T-helper 17 cell (primary cell): ENCODE results near the gene HOXA11. TPM values are rescaled to one million over a fixed set of nuclear protein-coding genes. Genes with fewer than 3 reads are reported as not detected.

ENCODE experiments used
- ATAC-seq: fragments of 150-1000 bp; cut with Tn5 transposase; 2 replicates; pipeline ENCODE4 v1.10.0; 2021; ENCODE audit warnings: mild to moderate bottlenecking, moderate library complexity
- DNase-seq, 3 donors: peaks; one replicate each; pipeline versions ENCODE4 v3.0.0 to v3.0.0-alpha.2; 2020 to 2021
- H3K9me3 ChIP-seq: one replicate; pipeline ENCODE4 v1.7.0; 2013; ENCODE audit warnings: low read length, mild to moderate bottlenecking; ENCODE audit not compliant: control insufficient read depth, poor library complexity, severe bottlenecking
- H3K27ac Mint-ChIP-seq: one replicate; pipeline ENCODE4 v1.8.0; 2022; ENCODE audit warnings: mild to moderate bottlenecking, moderate library complexity, mixed read lengths
- H3K27me3 Mint-ChIP-seq: one replicate; pipeline ENCODE4 v1.8.0; 2022; ENCODE audit warnings: mixed read lengths
- H3K36me3 Mint-ChIP-seq: one replicate; pipeline ENCODE4 v1.8.0; 2022; ENCODE audit warnings: low read depth, mixed read lengths
- H3K4me1 Mint-ChIP-seq: one replicate; pipeline ENCODE4 v1.8.0; 2022; ENCODE audit warnings: mild to moderate bottlenecking, mixed read lengths
- H3K4me3 Mint-ChIP-seq: one replicate; pipeline ENCODE4 v1.8.0; 2022; ENCODE audit warnings: mild to moderate bottlenecking, moderate library complexity, mixed read lengths
- total RNA-seq, 4 donors: library from RNA in 2 of 4; stranded (reverse) in 2 of 4; gene quantifications; one replicate each; pipeline ENCODE4 v1.2.3 and lab custom pipeline; 2022 to 2026

HOXA11 gene
- total RNA-seq, 2 donors from 2014 or later = not detected

DNA sequence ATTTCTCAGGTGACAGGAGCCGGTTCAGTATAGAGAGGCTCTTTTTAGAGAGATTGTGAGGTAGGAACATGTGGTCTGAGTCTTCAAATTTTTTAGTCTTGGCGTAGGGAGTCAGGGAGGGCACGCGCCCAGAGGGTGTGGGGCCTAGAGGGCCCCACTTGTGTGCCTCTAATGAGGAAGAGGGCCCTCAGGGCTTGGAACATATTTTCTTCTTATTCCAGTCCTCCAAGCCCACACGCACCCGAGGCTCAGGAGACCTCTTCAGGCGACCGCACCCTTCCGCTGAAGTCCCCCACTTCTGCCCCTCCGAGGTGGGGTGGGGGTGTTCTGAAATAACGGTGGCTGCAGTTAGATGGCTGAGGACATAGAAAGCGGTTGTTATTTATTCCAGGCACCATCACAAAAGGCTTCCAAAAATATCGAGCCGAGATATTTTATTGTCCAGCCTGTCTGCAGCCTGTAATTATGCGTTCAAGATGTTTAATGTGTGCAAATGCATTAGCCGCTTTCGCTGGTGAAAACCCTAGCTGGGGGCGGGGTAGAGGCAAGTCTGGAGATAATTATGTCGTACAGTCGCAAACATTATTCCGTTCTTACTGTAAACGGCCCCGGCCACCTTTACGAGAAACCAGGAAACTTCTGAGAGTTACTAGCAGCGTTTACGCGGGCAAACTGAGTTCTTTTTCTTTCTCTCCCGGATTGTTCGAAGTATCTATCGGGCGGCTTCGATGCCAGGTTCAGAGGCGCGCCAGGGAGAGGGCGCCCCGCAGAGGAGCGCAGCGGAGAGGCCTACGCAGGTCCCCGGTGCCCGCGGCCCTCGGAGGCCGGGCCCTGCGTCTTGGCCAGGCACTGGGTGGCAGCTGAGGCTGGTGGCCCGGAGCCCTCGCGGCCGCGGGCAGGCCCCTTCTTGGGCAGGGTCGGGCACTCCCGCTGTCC is 27.7 kb upstream of the HOXA11 start:
- DNase-seq = no peak
- Mint-ChIP-seq H3K27ac (no peak overlapping the region), H3K4me1 (peaks cover 18% of the 10 kb centered on the region), H3K36me3 (no peaks in the 10 kb centered on the region), H3K27me3 (peaks cover 97% of the 10 kb centered on the region), H3K4me3 (no peak overlapping the region)
- no peak for ATAC-seq
- H3K9me3 ChIP-seq = no peaks in the 10 kb centered on the region

DNA sequence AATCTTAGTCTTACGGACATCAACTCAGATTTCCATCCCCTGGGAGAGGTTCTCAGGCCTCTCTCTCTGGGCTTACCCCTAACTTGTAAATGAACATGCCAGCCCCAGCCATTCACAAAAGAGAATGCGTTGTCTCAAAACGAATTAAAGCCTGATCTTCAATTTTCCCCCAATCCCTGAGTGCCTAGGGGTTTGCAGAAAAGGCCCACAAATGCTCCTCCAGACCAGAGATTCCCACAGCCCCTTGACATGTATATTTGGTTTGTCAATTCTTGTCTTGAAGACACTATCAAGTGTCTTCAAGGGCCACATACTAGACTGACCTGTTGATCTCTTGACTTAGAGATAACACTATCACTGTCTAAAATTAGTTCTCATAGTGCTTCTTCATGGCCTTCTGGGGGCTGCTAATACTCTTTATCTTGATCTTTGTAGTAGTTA is 26.8 kb upstream of the HOXA11 start:
- Mint-ChIP-seq H3K4me3 (no peak overlapping the region), H3K4me1 (peaks cover 18% of the 10 kb centered on the region), H3K27me3 (peaks cover 97% of the 10 kb centered on the region), H3K36me3 (no peaks in the 10 kb centered on the region), H3K27ac (no peak overlapping the region)
- ATAC-seq (no peak), DNase-seq (no peak)
- no peaks in the 10 kb centered on the region for H3K9me3 ChIP-seq

DNA sequence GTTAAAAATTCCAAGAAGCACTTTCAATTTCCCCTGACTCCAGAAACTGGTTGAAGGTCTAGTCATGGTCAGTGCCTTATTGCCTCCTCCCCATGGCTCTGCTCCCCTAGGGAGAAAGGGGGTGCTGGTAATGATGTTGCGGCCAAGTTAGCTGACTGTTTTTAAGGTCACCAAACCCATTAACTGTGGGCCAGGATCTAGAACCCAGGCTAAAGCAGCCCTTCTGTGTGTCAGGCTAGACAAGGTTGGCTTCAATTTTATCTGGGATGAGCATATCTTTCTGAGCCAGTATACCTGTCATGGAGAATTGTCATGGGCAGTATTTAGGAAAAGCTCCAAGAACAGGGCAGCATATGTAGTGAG is 26.0 kb upstream of the HOXA11 start:
- H3K9me3 ChIP-seq = no peaks in the 10 kb centered on the region
- Mint-ChIP-seq H3K36me3 (no peaks in the 10 kb centered on the region), H3K27me3 (peaks cover 97% of the 10 kb centered on the region), H3K27ac (no peak overlapping the region), H3K4me3 (no peak overlapping the region), H3K4me1 (peaks cover 16% of the 10 kb centered on the region)
- DNase-seq (no peak), ATAC-seq (no peak)

DNA sequence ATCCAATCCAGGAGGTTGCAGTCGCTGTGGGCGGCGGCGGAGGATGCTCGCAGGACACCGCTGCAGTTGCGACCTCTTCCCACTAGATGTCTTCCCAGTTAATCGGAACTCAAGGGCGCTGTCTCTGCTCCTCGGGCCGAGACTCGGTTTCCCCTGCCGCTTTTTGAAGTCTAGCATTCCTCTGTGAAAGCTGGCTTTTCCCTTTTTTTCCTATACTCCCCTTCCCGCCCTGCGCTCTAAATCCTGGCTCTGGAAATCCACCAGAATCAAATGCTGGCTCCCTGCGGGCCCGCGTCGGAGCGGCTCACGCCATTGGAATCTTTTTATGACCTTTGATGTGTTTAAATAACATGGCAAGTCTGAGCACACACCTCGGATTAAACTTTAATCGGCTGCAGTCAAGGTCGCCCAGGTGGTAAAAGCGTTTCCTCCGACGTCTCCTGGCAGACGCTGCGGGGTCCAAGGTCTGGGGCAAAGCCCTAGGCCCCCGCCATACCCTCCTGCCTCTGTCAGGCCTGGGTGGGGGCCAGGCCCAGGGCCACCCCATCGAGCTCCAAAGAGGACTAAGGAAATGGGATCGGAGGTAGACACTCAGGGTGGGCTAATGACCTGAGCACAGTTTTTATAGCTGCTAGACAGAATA is 25.5 kb upstream of the HOXA11 start:
- ATAC-seq = peak; percentile 74
- DNase-seq = peak in 1 of 3 donors; percentile 32
- H3K9me3 ChIP-seq = no peaks in the 10 kb centered on the region
- Mint-ChIP-seq H3K4me1 (peaks cover 19% of the 10 kb centered on the region), H3K4me3 (peak overlapping the region; percentile 58), H3K27ac (no peak overlapping the region), H3K27me3 (peaks cover 97% of the 10 kb centered on the region), H3K36me3 (no peaks in the 10 kb centered on the region)

DNA sequence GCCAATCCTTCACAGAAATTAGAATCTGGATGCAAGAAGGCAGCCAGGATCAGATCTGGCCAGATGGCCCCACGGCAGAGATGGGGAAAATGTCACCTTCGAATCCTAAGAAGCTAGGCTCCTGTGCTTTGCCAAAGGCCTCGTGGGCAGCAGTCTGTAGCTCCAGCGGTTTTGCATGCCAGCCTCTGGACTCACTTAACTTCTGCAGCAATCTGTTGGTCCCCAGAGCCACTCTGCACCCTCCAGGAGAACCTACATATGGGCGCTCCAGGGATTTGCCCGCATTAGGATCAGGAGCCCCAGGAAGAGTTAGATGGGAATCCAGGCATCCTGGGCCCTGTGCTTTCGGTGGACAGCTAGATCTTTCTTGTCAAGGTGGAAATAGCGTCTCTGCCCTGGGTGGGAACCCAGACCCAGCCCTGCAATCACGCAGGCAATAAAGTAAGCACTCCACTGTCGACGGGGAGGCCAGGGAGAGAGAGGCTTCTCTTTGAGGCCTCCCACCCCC is 25.0 kb upstream of the HOXA11 start:
- H3K4me1 Mint-ChIP-seq = peaks cover 20% of the 10 kb centered on the region
- H3K9me3 ChIP-seq = no peaks in the 10 kb centered on the region
- peak overlapping the region; percentile 58 for H3K4me3 Mint-ChIP-seq
- ATAC-seq = no peak
- no peaks in the 10 kb centered on the region for H3K36me3 Mint-ChIP-seq
- H3K27ac Mint-ChIP-seq = no peak overlapping the region
- peaks cover 97% of the 10 kb centered on the region for H3K27me3 Mint-ChIP-seq
- DNase-seq = no peak

DNA sequence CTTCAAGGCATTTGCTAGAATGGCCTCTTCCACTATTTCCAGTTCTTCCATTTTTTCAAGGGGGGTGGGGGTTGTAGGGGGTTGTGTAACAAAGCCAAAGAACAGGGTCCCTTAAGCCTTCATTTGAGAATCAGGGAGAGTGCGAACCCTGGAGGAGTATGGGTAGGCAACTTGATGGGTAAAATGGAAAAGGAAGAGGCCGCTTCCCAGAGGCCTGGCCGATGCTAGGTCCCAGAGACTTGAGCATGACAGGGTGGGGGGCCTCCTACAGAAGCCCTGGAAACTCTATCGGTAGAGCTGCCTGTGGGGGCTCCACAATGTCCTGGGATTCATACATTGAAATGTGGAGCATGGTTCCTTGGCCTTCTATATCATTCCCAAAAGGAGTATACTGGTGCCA is 24.0 kb upstream of the HOXA11 start:
- Mint-ChIP-seq H3K36me3 (no peaks in the 10 kb centered on the region), H3K4me3 (no peak overlapping the region), H3K4me1 (peaks cover 25% of the 10 kb centered on the region), H3K27ac (no peak overlapping the region), H3K27me3 (peaks cover 97% of the 10 kb centered on the region)
- no peak for ATAC-seq
- H3K9me3 ChIP-seq = no peaks in the 10 kb centered on the region
- DNase-seq = no peak

DNA sequence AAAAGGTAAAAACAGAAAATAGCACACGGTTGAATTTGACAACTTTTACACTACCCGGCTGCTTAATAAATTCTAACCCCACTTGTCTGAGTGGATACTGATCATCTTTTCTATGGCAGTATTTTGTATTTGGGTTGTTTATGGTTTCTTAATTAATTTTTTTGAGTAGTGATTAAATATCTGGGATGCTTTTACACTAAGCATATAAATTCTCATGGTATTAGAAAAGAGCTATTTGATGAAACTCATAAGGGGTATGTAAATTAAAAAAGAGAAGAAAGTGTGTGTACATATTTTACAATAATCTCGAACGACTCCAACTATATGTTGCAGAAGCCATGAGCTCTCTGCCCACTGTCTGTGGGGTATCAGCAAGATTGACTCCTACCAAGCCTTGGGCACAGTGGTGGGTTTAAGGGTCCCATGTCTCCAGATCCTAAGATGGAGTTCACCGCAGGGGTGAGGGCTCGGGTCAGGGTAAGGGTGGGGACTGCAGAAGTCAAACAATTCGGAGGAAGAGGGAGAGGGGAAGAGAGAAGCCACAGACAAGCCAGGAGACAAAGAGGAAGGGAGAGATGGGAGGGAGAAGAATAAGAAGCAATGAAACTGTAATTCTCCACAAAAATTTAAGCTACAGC is 22.4 kb upstream of the HOXA11 start:
- H3K36me3 Mint-ChIP-seq = no peaks in the 10 kb centered on the region
- H3K4me1 Mint-ChIP-seq = peaks cover 20% of the 10 kb centered on the region
- H3K9me3 ChIP-seq = no peaks in the 10 kb centered on the region
- no peak overlapping the region for H3K4me3 Mint-ChIP-seq
- ATAC-seq = no peak
- H3K27me3 Mint-ChIP-seq = peaks cover 98% of the 10 kb centered on the region
- DNase-seq = no peak
- H3K27ac Mint-ChIP-seq = peak overlapping the region; percentile 47

DNA sequence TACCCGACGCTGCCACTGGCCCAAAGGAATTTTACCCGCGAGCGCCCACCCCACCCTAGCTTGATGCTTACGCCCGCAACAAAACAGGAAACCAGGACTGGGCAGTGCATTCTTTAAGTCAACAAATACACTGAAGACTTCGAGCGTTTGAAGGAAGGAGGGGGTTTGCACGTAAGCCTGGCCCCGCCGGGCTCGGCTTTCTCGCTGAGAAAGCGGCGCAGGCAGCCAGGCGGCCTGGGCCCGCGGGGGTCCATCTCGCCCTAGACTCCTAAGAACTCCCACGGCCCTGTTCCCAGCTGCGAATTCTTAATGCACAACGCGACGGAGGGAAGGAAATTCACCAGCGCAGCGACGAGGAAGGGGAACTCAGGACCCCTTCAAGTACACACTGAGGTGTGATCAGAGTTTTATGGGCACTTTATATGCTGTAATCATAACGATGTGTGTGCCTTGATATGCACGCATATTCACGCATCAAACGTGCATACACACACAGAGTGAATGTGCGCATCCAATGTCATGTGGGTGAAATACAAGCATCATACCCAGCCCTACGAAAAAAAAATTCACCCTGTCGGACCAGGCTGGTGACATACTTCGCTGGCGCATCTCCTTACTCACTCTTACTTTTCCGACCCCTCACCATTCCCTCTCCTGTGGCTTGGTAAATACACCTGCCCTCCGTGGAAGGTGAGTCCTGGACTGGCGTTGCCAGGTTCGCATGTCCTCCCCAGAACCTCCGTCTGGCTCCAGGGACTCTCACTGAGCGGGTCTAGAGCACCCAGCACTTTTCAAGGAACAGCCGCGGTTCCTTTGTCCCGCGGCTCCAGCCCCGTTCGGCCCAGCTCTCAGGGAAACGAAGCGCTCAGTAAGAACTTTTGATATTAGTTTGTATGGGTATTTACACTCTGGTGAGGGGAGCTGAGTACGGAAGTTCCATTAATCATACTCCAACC is 20.6 kb upstream of the HOXA11 start:
- no peak for ATAC-seq
- H3K9me3 ChIP-seq = no peaks in the 10 kb centered on the region
- H3K4me1 Mint-ChIP-seq = peaks cover 31% of the 10 kb centered on the region
- no peaks in the 10 kb centered on the region for H3K36me3 Mint-ChIP-seq
- H3K27ac Mint-ChIP-seq = no peak overlapping the region
- peaks cover 98% of the 10 kb centered on the region for H3K27me3 Mint-ChIP-seq
- H3K4me3 Mint-ChIP-seq = peak overlapping the region; percentile 33
- DNase-seq = no peak

DNA sequence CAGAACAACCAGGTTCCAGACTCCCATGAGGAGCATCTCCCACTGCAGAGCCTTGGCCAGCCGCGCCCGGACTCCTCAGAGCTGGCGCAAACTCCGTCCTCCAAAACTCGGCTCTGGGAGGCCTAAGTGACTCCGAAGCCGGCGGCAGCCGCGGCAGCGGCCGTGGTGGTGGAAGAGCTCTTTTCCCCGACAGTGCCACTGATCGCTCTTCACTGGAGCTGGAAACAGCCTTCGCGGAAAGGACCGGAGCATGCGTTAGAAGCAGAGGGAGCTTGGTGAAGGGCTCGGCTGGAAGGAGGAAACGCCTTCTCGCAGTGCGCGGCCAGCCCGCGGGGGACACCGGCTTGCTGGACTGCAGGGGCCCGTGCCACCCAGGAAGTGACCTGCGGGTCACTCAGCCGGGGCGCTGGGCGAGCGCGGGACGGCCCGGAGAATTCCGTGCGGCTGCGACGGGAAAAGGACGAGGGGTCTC is 19.9 kb upstream of the HOXA11 start:
- Mint-ChIP-seq H3K36me3 (peaks cover under 1% of the 10 kb centered on the region), H3K27ac (no peak overlapping the region), H3K4me3 (peak overlapping the region; percentile 73), H3K4me1 (peaks cover 30% of the 10 kb centered on the region), H3K27me3 (peaks cover 94% of the 10 kb centered on the region)
- DNase-seq = no peak
- no peaks in the 10 kb centered on the region for H3K9me3 ChIP-seq
- ATAC-seq = no peak

DNA sequence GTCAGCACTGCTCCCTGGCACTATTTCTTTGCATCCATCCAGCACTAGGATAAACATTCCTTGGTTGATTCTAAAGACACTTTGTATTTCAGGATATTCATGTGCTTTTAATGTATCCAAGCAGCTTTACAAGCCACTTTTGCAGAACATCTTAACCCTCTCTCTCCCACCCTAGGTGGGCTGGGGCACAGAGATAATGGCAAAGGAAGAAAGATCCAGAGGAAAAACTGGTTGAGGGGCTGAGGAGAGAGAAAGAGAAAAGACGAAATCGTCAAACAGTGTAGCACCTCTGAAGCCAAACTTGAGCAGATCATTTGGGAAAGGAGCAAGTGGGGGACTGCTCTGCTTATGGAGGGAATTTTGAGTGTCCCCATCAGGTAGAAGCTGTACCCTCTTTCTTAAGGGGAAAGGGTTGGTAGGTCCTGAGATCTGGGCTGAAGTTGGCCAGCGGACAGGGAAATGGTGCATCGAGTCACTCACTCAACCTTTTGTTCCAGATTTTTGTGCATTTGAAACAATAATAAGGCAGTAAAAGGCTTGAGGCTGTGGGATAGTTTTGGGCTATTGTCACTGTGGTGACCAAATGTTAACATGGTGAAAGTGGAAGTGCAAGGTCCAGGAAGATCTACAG is 19.0 kb upstream of the HOXA11 start:
- Mint-ChIP-seq H3K27ac (no peak overlapping the region), H3K36me3 (peaks cover 2% of the 10 kb centered on the region), H3K4me1 (peaks cover 32% of the 10 kb centered on the region), H3K27me3 (peaks cover 87% of the 10 kb centered on the region), H3K4me3 (no peak overlapping the region)
- DNase-seq (no peak), ATAC-seq (no peak)
- H3K9me3 ChIP-seq = no peaks in the 10 kb centered on the region

DNA sequence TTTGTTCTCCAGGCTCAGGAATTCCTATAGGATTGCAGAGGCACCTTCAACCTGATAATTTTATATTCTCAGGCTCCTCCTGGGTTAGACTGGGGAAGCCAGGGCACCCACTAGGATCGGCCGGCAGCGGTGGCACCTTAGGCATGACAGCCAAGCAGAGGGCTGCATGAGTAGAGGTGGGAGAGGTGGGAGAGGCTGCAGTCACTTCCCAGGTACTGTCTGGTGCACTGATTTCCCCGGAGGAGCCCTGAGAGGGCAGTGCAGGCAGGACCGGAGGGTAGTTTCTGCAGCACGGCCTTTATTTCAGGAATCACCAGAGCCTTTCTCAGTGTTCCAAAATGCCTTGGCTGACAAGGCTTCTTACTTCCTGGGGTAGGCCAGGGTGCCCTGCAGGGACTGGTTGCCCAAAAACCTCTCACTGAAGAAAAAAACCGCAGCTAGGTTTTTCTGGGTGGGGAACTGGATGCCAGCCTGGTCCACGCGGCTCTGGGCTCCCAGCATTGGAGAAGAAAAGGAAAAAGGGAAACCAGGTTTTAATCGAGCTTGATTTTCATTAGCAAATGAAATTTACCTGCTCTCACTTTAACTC is 18.4 kb upstream of the HOXA11 start:
- no peaks in the 10 kb centered on the region for H3K9me3 ChIP-seq
- ATAC-seq (no peak), DNase-seq (no peak)
- Mint-ChIP-seq H3K4me1 (peaks cover 36% of the 10 kb centered on the region), H3K4me3 (no peak overlapping the region), H3K27ac (no peak overlapping the region), H3K36me3 (peaks cover 4% of the 10 kb centered on the region), H3K27me3 (peaks cover 87% of the 10 kb centered on the region)

DNA sequence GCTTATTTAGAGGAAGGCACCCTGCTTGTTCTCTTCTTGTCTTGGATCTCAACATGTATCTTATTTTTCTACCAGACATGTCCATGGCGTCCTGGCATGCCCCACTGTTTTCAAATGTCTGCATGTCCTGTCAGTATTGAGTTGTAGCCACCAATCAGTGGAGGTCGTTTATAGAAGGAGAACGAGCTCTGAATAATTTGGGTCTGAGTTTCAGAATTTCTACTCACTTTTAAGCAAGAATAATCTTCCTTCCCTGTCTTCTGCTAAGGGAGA is 17.8 kb upstream of the HOXA11 start:
- no peak overlapping the region for H3K27ac Mint-ChIP-seq
- H3K27me3 Mint-ChIP-seq = peaks cover 87% of the 10 kb centered on the region
- no peak for DNase-seq
- peaks cover 41% of the 10 kb centered on the region for H3K4me1 Mint-ChIP-seq
- H3K36me3 Mint-ChIP-seq = peaks cover 4% of the 10 kb centered on the region
- H3K9me3 ChIP-seq = no peaks in the 10 kb centered on the region
- ATAC-seq = no peak
- no peak overlapping the region for H3K4me3 Mint-ChIP-seq
